Measurements from ENCODE around the gene FAM120B.

The FAM120B gene

DNA sequence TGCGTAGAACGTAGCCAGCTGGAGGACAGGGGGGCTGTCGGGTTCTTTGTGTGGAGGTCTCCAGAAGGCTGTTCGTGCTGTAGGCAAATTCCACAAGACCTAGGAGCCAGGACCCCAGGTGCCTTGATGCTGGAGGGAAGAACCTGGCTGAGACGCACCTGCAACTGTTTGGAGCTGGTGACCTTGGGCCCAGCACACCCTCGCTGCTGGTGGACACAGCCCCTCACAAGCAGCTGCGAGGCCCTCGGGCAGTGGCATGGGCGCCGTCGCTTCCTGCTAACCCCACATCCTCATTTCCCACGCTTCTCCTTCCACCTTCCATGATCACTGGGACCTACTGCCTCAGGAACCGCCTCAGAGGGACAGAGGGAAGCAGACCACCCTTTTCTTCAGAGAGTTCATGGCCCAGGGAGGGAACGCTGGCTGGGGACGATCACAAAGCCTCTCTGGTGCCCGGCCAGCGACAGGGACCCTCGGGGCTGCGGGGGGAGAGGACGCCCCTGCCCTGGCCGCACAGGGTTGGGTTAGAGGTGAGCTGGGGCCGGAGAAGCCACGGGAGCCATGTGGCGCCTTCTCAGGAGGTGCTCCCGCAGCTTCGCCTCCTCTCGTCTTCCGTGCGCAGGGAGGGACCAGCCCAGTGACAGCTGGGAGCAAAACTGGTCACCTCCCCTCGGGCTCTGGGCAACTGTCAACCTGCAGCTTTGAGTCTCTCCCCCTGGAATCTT lies 34.1 kb upstream of the FAM120B start:
- Histone ChIP-seq H3K36me3 (ENCODE audit: control insufficient read depth, insufficient read depth, low read length) (no peaks in the 10 kb centered on the region), H3K4me1 (ENCODE audit: control insufficient read depth, insufficient read depth, low read length, poor library complexity, severe bottlenecking) (peaks cover 8% of the 10 kb centered on the region), H3K4me3 (ENCODE audit: extremely low read depth, insufficient read depth, low read length, poor library complexity, severe bottlenecking) (no peak overlapping the region), H3K27ac (ENCODE audit: low read depth, low read length, severe bottlenecking) (no peak overlapping the region), H3K9me3 (ENCODE audit: control insufficient read depth, low read length) (no peaks in the 10 kb centered on the region)
- WGBS, 2 experiments (ENCODE audit: insufficient coverage in 2 of 2): 83 to 87% methylated on average over 18 to 30 of the region's 30 CpGs

DNA sequence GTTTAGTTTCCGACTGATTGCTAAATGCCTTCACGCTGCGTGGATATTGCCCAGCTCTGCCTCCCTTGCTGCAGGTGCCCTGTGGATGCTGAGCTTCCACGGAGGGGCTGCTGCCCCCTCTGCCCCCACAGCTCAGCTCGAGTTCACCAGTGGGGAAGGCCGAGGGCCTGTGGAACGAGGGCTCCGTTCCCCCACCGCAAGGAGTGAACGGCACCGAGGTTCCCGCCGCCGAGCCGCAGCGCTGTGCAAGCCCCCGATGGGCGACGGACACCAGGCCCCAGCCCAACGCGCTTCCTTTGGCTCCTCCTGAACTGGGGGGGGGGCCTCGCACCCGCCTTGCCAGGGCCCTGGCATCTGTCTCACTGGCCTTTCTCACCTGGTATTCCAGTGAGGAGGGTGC lies 33.4 kb upstream of the FAM120B start:
- H3K4me3 ChIP-seq (ENCODE audit: extremely low read depth, insufficient read depth, low read length, poor library complexity, severe bottlenecking): no peak overlapping the region
- WGBS, 2 experiments (ENCODE audit: insufficient coverage in 2 of 2): 90 to 95% methylated on average over 20 to 23 of the region's 23 CpGs

DNA sequence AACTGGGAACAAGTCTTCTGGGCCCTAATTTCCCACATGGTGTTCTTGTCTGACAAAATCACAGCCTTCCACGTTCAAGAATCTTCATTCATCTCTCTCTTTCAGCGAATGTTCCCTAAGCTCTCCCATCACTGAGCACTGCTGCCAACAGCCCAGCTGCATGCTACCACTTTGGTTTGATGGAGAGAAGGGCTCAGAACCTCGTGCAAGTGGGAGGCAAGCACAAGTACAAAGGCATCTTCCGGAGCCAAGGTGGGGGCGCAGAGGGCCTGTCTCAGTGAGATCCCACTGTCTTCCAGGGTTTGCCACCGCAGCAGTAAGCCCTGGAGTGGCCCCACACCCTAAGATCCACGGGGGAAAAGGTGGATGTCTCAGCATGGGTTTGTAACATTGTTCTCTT lies 32.9 kb upstream of the FAM120B start:
- 81 to 88% methylated on average over 7 of the region's 7 CpGs for WGBS, 2 experiments (ENCODE audit: insufficient coverage in 2 of 2)
- no peaks in the 10 kb centered on the region for H3K36me3 ChIP-seq (ENCODE audit: control insufficient read depth, insufficient read depth, low read length)
- peaks cover 11% of the 10 kb centered on the region for H3K4me1 ChIP-seq (ENCODE audit: control insufficient read depth, insufficient read depth, low read length, poor library complexity, severe bottlenecking)
- H3K4me3 ChIP-seq (ENCODE audit: extremely low read depth, insufficient read depth, low read length, poor library complexity, severe bottlenecking): no peak overlapping the region
- no peak overlapping the region for H3K27ac ChIP-seq (ENCODE audit: low read depth, low read length, severe bottlenecking)
- H3K9me3 ChIP-seq (ENCODE audit: control insufficient read depth, low read length): no peaks in the 10 kb centered on the region

More for the DNA sequence above, 33.4 kb upstream of the FAM120B start:
- Histone ChIP-seq H3K4me1 (ENCODE audit: control insufficient read depth, insufficient read depth, low read length, poor library complexity, severe bottlenecking) (peaks cover 8% of the 10 kb centered on the region), H3K9me3 (ENCODE audit: control insufficient read depth, low read length) (no peaks in the 10 kb centered on the region), H3K27ac (ENCODE audit: low read depth, low read length, severe bottlenecking) (no peak overlapping the region), H3K36me3 (ENCODE audit: control insufficient read depth, insufficient read depth, low read length) (no peaks in the 10 kb centered on the region)

DNA sequence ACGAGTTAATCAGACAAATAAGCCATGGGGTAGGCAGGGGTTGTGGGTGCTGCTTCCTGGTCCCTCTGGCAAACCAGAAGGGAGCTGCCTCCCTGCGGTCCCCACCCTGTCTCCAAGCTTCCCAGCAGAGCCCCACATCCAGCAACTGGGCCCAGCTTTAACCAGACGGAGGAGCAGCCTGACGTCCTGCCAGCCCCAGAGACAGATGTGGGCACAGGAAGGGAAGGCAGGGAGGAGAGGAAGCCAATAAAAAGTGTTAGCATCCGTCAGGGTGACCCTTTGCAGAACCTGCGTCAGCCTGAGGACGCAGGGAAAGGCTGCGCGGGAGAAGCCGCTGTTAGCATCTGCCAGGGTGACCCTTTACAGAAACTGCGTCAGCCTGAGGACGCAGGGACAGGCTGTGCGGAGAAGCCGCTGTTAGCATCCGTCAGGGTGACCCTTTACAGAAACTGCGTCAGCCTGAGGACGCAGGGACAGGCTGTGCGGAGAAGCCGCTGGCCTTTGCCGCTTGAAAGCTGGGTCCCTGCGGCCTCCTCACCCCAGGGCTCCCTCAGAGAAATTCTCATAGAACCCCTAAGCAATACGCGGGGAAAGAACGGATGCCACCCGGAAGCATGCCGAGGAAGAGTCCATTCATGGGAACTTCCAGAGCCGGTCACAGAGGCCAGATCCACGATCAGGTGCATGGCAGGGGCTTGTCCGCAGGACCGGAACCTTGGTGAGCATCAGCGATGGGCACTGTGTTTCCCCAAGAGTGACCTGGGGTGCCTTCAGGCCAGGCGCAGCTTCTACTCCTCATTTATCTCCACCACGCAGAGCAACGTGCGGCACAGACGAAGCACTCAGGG lies 31.6 kb upstream of the FAM120B start:
- no peak overlapping the region for H3K27ac ChIP-seq (ENCODE audit: low read depth, low read length, severe bottlenecking)
- no peak overlapping the region for H3K4me3 ChIP-seq (ENCODE audit: extremely low read depth, insufficient read depth, low read length, poor library complexity, severe bottlenecking)
- H3K4me1 ChIP-seq (ENCODE audit: control insufficient read depth, insufficient read depth, low read length, poor library complexity, severe bottlenecking): peaks cover 4% of the 10 kb centered on the region
- H3K9me3 ChIP-seq (ENCODE audit: control insufficient read depth, low read length): no peaks in the 10 kb centered on the region
- 93 to 95% methylated on average over 35 to 36 of the region's 36 CpGs for WGBS, 2 experiments (ENCODE audit: insufficient coverage in 2 of 2)
- no peaks in the 10 kb centered on the region for H3K36me3 ChIP-seq (ENCODE audit: control insufficient read depth, insufficient read depth, low read length)

DNA sequence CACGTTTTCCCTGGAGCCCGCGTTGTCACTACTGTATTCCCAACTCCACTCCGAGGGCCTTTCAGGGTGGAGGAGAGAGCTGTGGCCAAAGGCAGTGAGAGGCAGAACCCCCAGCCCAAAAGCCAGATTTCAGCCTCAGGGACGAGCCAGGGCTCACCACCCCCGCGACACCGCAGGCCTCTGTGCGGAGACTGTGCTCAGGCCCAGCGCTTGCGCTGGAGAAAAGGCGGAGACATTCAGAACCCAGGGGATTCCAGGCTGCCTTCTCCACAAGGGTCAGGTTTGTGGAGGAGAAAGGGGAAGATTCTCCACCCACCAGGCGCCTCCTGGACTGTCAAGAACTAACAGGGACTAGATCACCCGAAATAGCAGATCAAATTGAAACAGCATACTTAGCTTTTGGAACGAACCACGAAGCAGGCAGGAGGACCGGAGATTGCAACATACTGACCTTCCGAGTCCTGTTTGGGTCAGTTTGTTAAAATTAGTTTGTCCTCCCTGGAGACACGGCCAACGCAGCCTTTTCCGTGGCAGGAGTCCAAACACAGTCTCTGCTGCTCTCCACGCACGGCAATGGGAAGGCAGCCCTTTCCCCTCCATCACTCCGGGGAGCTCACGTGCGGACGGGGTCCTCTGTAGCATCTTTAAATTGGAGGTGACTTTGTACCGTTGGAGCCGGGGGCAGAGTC lies 30.0 kb upstream of the FAM120B start:
- H3K27ac ChIP-seq (ENCODE audit: low read depth, low read length, severe bottlenecking): no peak overlapping the region
- H3K4me1 ChIP-seq (ENCODE audit: control insufficient read depth, insufficient read depth, low read length, poor library complexity, severe bottlenecking): peaks cover 3% of the 10 kb centered on the region
- no peaks in the 10 kb centered on the region for H3K9me3 ChIP-seq (ENCODE audit: control insufficient read depth, low read length)
- no peak overlapping the region for H3K4me3 ChIP-seq (ENCODE audit: extremely low read depth, insufficient read depth, low read length, poor library complexity, severe bottlenecking)
- WGBS, 2 experiments (ENCODE audit: insufficient coverage in 2 of 2): 88 to 90% methylated on average over 14 to 20 of the region's 29 CpGs
- no peaks in the 10 kb centered on the region for H3K36me3 ChIP-seq (ENCODE audit: control insufficient read depth, insufficient read depth, low read length)

DNA sequence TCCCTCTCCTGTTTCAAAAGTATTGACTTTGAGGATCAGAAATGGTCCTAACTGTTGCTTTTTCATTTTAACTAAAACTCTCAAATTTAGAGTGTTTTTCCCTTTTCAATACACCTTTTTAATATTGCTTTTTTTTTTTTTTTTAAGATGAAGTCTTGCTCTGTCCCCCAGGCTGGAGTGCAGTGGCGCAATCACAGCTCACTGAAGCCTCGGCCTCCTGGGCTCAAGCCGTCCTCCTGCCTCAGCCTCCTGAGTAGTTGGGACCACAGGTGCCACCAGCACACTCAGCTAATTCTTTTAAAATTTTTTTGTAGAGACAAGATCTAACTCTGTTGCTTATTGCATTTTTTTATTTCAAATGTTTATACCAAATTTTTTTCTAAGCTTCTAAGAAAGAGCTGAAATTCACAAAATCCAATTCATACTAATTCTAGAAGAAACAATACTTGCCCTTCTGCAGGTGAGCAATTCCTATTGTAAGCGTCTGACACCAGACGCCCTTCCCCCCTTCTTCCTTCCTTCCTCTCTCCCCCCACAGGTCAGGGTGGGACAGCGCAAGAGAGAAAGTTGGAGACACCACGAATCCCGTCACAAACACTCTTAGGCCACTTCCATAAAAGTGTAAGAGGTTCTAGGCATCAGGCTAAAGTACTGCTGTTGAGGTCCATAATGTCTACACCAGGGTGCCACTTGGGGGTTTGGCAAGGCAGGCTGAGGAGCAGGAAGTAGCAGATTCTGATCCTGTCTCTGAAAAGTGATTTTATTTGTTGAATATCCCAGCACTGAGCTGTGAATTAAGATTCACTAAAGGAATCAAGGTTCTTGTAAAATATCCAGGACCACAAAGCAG lies 28.4 kb upstream of the FAM120B start:
- no peaks in the 10 kb centered on the region for H3K9me3 ChIP-seq (ENCODE audit: control insufficient read depth, low read length)
- H3K4me1 ChIP-seq (ENCODE audit: control insufficient read depth, insufficient read depth, low read length, poor library complexity, severe bottlenecking): peaks cover 3% of the 10 kb centered on the region
- no peaks in the 10 kb centered on the region for H3K36me3 ChIP-seq (ENCODE audit: control insufficient read depth, insufficient read depth, low read length)
- H3K27ac ChIP-seq (ENCODE audit: low read depth, low read length, severe bottlenecking): no peak overlapping the region
- 69 to 81% methylated on average over 3 to 5 of the region's 8 CpGs for WGBS, 2 experiments (ENCODE audit: insufficient coverage in 2 of 2)
- H3K4me3 ChIP-seq (ENCODE audit: extremely low read depth, insufficient read depth, low read length, poor library complexity, severe bottlenecking): no peak overlapping the region

DNA sequence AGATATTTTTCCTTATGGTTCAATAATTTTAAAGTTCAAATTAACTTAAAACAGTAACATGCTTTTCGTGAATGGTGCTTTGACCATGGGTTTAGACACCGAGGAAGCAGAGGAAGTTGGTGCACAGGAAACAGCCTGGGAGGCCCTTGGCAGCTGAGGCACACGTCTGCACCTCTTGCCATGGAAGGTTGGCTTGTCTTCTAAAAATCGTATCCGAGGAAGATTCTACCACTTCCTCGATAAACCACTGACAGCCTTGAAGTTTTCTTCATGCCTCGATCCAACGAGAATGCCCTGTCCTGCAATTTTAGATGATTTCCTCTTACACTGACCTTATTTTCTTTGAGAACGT lies 27.8 kb upstream of the FAM120B start:
- H3K4me1 ChIP-seq (ENCODE audit: control insufficient read depth, insufficient read depth, low read length, poor library complexity, severe bottlenecking): peaks cover 3% of the 10 kb centered on the region

DNA sequence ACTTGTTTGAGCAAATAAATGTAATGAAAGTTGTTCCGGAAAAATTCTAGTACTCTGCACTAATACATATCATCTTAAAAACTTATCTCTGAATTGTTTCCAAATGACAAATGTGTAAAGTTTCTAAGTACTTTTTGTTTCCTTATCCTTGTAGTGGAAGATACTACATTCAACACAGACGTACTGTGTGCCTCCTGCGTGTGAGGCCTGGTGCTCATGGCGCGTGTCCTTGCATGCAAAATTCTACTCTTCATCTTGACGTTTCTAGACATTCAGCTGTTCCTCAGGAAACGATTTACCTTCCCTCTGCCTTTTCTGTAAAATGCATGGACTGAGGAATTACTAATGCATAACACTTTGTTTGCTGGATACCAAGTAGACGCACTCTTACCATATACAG lies 27.1 kb upstream of the FAM120B start:
- H3K27ac ChIP-seq (ENCODE audit: low read depth, low read length, severe bottlenecking): no peak overlapping the region
- H3K9me3 ChIP-seq (ENCODE audit: control insufficient read depth, low read length): no peaks in the 10 kb centered on the region
- peaks cover 3% of the 10 kb centered on the region for H3K4me1 ChIP-seq (ENCODE audit: control insufficient read depth, insufficient read depth, low read length, poor library complexity, severe bottlenecking)
- no peak overlapping the region for H3K4me3 ChIP-seq (ENCODE audit: extremely low read depth, insufficient read depth, low read length, poor library complexity, severe bottlenecking)
- WGBS, 2 experiments (ENCODE audit: insufficient coverage in 2 of 2): 85 to 96% methylated on average over 6 to 7 of the region's 8 CpGs
- no peaks in the 10 kb centered on the region for H3K36me3 ChIP-seq (ENCODE audit: control insufficient read depth, insufficient read depth, low read length)

More for the DNA sequence above, 27.8 kb upstream of the FAM120B start:
- H3K36me3 ChIP-seq (ENCODE audit: control insufficient read depth, insufficient read depth, low read length): no peaks in the 10 kb centered on the region
- H3K4me3 ChIP-seq (ENCODE audit: extremely low read depth, insufficient read depth, low read length, poor library complexity, severe bottlenecking): no peak overlapping the region
- WGBS, 2 experiments (ENCODE audit: insufficient coverage in 2 of 2): 83 to 92% methylated on average over 8 to 9 of the region's 9 CpGs
- H3K27ac ChIP-seq (ENCODE audit: low read depth, low read length, severe bottlenecking): no peak overlapping the region
- H3K9me3 ChIP-seq (ENCODE audit: control insufficient read depth, low read length): no peaks in the 10 kb centered on the region

DNA sequence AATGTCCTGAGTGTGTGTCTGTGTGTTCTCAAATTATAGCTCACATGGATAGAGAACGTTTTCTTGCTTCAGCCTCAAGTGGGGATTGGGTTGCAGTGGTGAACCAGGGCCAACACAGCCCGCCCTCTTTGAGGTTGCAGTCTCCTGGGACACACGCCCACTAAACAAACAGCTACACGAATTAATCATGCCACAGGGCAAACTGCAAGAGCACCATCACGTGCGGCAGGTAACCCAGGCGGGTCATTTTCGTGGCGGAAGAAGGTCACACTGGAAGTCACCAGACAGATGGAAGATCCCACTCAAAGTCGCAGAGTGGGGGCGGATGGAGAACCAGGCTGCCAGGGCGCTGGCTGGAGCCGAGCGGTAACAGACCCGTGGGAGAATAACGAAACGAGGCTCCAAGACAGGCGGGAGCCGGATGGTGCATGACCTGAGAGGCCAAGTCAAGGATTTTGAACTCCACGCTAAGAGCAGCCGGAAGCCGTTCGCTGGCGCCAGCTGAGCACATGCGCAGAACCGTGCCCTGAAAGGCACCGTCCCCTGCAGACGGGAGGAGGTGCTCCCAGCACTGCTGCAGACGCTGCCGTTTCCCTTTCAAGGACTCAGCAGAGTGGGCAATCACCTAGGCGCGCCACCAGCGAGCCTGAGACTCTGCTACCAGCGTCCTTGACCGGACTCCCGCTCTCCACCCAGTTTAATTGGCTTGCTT lies 26.4 kb upstream of the FAM120B start:
- Histone ChIP-seq H3K36me3 (ENCODE audit: control insufficient read depth, insufficient read depth, low read length) (no peaks in the 10 kb centered on the region), H3K9me3 (ENCODE audit: control insufficient read depth, low read length) (no peaks in the 10 kb centered on the region), H3K4me1 (ENCODE audit: control insufficient read depth, insufficient read depth, low read length, poor library complexity, severe bottlenecking) (peaks cover 3% of the 10 kb centered on the region), H3K27ac (ENCODE audit: low read depth, low read length, severe bottlenecking) (no peak overlapping the region), H3K4me3 (ENCODE audit: extremely low read depth, insufficient read depth, low read length, poor library complexity, severe bottlenecking) (no peak overlapping the region)
- WGBS, 2 experiments (ENCODE audit: insufficient coverage in 2 of 2): 89 to 94% methylated on average over 36 of the region's 36 CpGs

DNA sequence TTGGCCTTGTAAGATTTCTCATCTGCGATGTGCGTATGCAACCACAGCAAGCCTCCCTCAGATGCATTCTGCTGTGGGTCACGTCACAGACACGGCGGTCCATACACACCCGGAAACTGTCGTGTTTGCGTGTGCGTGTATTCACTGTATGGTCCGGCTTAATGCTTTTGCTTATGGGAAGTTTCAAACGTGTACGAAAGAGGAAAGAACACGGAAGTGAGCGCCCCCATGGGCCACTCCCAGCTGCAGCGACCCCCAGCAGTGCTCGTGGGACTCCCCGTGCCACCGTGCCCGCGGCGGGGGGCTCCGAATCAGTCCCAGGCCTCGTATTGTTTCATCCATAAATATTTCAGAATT lies 25.9 kb upstream of the FAM120B start:
- H3K4me3 ChIP-seq (ENCODE audit: extremely low read depth, insufficient read depth, low read length, poor library complexity, severe bottlenecking): no peak overlapping the region
- H3K4me1 ChIP-seq (ENCODE audit: control insufficient read depth, insufficient read depth, low read length, poor library complexity, severe bottlenecking): peaks cover 3% of the 10 kb centered on the region
- no peak overlapping the region for H3K27ac ChIP-seq (ENCODE audit: low read depth, low read length, severe bottlenecking)
- H3K9me3 ChIP-seq (ENCODE audit: control insufficient read depth, low read length): no peaks in the 10 kb centered on the region
- H3K36me3 ChIP-seq (ENCODE audit: control insufficient read depth, insufficient read depth, low read length): no peaks in the 10 kb centered on the region
- 88 to 91% methylated on average over 16 to 23 of the region's 23 CpGs for WGBS, 2 experiments (ENCODE audit: insufficient coverage in 2 of 2)
